Stimulated activated CD4-positive, alpha-beta T cell treated with anti-CD3 and anti-CD28 coated beads, Interleukin-2, amount 100 ng/mL, for 48 hours (primary cell): ENCODE data around the gene KRT13.

Experiments used
- DNase-seq, 2 donors: peaks; one replicate each; pipeline ENCODE4 v3.0.0-alpha.2; 2020

Gene KRT13

GRCh38 chr17:41536741-41537613, 31.6 kb upstream of the KRT13 start:
- DNase-seq, result no peak

GRCh38 chr17:41535764-41536481, 30.5 kb upstream of the KRT13 start:
- DNase-seq, result no peak

DNA sequence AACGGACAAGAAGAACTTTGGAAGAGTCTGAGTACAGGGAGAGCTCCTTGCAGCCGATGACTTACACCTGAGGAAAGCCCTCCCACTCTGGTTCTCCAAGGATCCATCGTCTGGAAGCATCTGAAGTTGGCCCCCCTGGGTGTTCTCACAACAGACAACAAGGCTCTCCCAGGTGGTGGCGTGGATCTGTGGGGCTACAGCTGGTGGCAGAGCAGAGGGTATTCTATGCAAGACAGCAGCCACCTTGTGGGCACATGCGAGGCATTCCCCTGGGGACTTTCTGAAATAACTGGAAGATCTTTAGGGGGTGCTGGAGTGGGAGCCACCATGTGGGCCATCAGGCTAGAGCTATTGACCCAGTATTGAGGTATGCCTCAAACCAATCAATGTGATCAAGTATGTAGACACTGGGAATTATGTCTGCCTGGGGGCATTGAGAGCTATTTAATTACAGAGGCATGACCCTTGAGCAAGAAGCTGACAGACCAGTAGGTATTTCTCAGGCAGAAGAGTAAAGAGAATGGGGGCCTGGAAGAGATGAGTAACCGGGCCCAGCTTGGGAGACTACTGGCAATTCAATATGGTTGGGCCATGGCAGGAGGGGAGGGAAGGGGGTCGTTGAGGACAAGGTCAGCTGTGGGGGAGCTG, 29.6 kb upstream of the KRT13 start:
- no peak for DNase-seq

DNA sequence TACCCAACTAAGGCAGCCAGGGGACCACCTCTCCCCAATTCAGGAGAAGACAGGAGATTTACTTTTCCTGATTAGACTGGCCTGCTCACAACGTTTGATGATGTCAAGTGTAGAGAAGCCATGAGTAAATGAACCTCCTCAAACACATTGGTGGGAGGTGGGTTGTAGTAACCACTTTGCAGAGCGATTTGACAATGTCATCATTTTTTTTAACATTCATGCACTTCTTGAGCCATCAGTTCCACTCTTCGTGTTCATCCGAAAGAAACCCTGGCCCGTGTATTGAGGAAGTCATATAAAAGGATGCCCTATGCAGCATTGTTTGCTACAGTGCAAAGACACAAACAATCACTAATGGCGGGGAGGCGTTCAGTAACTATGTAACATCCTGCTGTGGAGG, 28.2 kb upstream of the KRT13 start:
- no peak for DNase-seq

DNA sequence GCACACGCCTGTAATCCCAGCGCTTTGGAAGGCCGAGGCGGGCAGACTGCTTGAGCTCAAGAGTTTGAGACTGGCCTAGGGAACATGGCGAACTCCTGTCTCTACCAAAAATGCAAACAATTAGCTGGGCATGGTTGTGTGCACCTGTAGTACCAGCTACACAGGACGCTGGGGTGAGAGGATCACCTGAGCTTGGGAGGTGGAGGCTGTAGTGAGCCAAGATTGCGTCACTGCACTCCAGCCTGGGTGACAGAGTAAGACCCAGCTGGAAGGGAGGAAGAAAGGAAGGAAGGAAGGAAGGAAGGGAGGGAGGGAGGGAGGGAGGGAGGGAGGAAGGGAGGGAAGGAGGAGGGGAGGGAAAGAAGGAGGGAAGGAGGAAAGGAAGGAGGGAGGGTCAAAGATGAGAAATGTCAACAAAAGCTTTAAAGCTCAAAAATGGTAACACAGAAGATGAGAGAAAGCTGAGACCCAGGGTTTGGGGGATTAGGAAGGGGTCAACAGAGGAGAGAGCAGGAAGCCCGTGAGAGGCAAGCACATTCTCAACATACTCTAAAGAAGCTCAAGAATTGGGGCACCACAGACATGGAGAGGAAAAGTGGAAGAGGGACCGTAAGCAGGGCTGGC, 27.6 kb upstream of the KRT13 start:
- DNase-seq, result no peak

- DNase-seq, result no peak
These were observed 26.6 kb upstream of the KRT13 start for GRCh38 chr17:41531993-41532392.

- DNase-seq, result no peak
These were observed 24.9 kb upstream of the KRT13 start for GRCh38 chr17:41530062-41531048.

DNA sequence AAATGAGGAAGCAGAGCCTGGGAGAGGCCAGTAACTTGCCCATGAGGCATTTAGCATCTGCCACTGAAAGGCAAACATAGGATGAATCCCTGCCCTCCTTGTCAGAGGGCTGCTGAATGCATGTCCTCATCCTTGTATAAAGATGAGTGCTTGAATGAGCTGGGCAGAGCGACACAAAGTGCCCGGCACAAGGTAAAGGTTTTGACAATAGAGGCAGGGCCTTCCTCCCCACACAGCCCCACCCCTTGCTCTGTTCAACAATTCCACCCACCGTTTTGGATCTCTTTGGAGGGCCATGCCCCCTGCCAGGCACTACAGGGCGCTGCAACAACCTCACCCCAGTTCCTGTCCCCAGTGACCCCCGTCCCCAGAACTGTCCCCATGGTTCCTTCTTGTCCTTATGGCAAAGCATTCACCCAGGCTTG, 24.1 kb upstream of the KRT13 start:
- DNase-seq, result no peak

DNA sequence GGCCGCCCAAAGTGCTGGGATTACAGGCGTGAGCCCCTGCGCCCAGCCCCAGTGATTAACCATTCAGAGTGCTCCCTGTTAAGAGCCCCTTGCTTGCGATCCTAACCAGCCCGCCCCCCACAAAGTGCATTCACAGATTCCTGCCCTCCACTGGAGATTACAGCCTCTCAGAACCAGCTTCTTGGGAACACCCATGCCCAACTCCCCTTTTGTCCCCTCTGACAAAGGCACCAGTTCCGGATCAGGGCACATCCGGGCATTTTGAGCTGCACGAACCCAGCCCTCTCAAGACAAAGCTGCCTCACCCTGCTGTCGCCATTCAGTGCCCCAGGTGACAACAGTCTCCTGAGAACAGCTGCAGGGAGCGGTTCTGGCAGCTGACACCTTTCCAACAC, 23.5 kb upstream of the KRT13 start:
- no peak for DNase-seq

DNA sequence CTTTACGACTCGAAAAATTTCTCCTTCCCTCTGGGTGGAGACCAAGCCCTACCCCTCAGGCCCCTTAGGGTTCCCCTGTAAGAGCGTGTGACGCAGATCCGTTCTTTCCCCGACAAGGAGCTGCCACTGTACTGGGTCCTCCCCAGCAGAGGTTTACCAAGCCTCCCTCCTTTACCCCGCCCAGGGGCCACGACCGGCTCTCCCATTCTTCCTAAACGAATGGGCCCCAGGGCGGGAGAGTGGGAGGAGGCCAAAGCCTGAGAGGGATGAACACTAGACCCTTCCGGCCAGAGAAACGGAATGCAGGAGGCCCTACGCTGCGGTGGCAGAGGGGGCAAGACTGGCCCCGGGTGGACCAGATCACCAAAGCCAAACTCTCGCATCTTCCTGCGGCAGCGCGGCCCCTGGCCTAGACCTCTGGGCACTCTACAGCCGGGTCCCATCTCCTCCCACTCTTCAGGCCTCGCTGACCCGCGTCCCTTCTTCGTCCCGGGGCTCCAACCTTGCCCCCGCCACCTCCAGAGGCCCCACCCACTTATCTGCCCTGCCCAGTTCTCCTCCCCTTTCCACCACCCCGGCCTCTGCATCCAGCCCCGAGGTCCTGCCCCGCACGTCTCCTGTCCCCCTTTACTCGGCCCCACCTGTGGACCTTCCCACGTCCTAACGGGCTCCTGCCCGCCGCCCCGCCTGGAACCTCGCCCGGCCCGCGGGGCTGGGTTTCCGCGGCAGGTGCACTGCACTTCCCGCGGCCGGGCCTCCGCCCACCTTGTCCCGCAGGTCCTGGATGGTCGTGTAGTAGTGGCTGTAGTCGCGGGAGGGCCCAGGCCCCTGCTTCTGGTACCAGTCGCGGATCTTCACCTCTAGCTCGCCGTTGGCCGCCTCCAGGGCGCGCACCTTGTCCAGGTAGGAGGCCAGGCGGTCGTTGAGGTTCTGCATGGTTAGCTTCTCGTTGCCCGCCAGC, 21.9 kb upstream of the KRT13 start:
- DNase-seq, result no peak

- no peak for DNase-seq
These were observed 18.8 kb upstream of the KRT13 start for GRCh38 chr17:41524261-41524660.

- no peak for DNase-seq
These were observed 18.4 kb upstream of the KRT13 start for GRCh38 chr17:41523787-41524186.

DNA sequence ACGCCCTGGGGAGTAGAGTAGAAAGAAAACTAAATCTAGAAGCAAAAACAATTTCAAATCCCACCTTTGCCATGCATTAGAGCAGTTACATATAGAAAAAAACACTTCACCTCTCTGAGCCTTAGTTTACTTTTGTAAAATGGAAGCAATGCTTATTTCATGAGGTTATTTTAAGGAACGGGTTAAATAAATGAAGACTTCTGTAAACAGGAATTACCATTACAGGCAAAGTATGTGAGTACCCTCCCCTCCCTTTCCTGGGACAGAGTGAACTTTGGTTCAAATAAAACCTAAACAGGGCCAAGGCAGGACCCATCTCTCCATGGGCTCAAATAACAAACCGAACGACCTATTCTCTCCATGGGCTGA, 17.8 kb upstream of the KRT13 start:
- no peak for DNase-seq

- no peak for DNase-seq
These were observed 17.2 kb upstream of the KRT13 start for GRCh38 chr17:41522301-41523224.

- no peak for DNase-seq
These were observed 16.3 kb upstream of the KRT13 start for GRCh38 chr17:41521574-41522261.

GRCh38 chr17:41520821-41521521, 15.6 kb upstream of the KRT13 start:
- DNase-seq, result no peak

- no peak for DNase-seq
These were observed 14.3 kb upstream of the KRT13 start for GRCh38 chr17:41519501-41520224.
